Astrocyte of the cerebellum (primary cell): ENCODE data around the gene CTIF.

Source experiments
- DNase-seq: peaks from one replicate; pipeline ENCODE4 v3.0.0-alpha.2; 2011; ENCODE audit warnings: low read depth
- H3K4me3 ChIP-seq: 2 replicates; pipeline ENCODE4 v1.5.1; 2011; ENCODE audit warnings: mild to moderate bottlenecking, low read depth, low read length, moderate library complexity
- CTCF ChIP-seq: IDR thresholded peaks from 2 replicates; pipeline ENCODE4 v1.5.1; 2012; ENCODE audit warnings: low read length, low read depth, moderate library complexity, mild to moderate bottlenecking; ENCODE audit errors: missing control alignments
- in situ Hi-C: cut with HindIII; loops from 2 replicates; pipeline ENCODE4 v1.10.0; 2017; ENCODE audit warnings: low sequenced_read_pairs

Gene CTIF

GRCh38 chr18:48683197-48683596 is 144.4 kb downstream of the CTIF start:
- no peak for TF ChIP-seq CTCF
- no peak for DNase-seq
- in situ Hi-C loops = loop anchor here (25.0 kb wide), 2 partner anchors 354 to 504 kb away; no protein-coding TSS in a partner anchor
- H3K4me3 ChIP-seq = no peak overlapping the region

- no peak overlapping the region for H3K4me3 ChIP-seq
- no peak for TF ChIP-seq CTCF
- in situ Hi-C loops = loop anchor here (25.0 kb wide), 2 partner anchors 354 to 504 kb away; no protein-coding TSS in a partner anchor
- DNase-seq = no peak
These were observed 144.8 kb downstream of the CTIF start for GRCh38 chr18:48683661-48684060.

- DNase-seq = no peak
- in situ Hi-C loops = loop anchor here (25.0 kb wide), 2 partner anchors 350 to 500 kb away; no protein-coding TSS in a partner anchor
- TF ChIP-seq CTCF = no peak
- no peak overlapping the region for H3K4me3 ChIP-seq
These were observed 148.7 kb downstream of the CTIF start for GRCh38 chr18:48687346-48688042.

GRCh38 chr18:48688961-48689360 is 150.1 kb downstream of the CTIF start:
- H3K4me3 ChIP-seq = no peak overlapping the region
- in situ Hi-C loops = loop anchor here (25.0 kb wide), 2 partner anchors 348 to 498 kb away; no protein-coding TSS in a partner anchor
- TF ChIP-seq CTCF = no peak
- DNase-seq = no peak

- in situ Hi-C loops = loop anchor here (25.0 kb wide), 2 partner anchors 348 to 498 kb away; no protein-coding TSS in a partner anchor
- DNase-seq = no peak
- H3K4me3 ChIP-seq = no peak overlapping the region
- TF ChIP-seq CTCF = no peak
These were observed 150.7 kb downstream of the CTIF start for GRCh38 chr18:48689548-48689947.

GRCh38 chr18:48690494-48690893 is 151.7 kb downstream of the CTIF start:
- in situ Hi-C loops = loop anchor here (25.0 kb wide), 2 partner anchors 347 to 497 kb away; no protein-coding TSS in a partner anchor
- no peak overlapping the region for H3K4me3 ChIP-seq
- no peak for DNase-seq

More at GRCh38 chr18:48690494-48690893, 151.7 kb downstream of the CTIF start:
- no peak for TF ChIP-seq CTCF
